HG03520 (cell line): ENCODE measurements around the gene EFCAB9.
"Not testable (repeated sequence)": the region's sequence is repeated elsewhere in the genome, so short reads cannot be mapped to it uniquely, and the experiment has no call there.

Experiments used
- ATAC-seq: cut with Tn5 transposase; IDR thresholded peaks from one replicate; pipeline ENCODE4 v1.9.1; 2021; ENCODE audit warnings: mild to moderate bottlenecking, moderate library complexity; ENCODE audit not compliant: unreplicated experiment

EFCAB9 gene

DNA sequence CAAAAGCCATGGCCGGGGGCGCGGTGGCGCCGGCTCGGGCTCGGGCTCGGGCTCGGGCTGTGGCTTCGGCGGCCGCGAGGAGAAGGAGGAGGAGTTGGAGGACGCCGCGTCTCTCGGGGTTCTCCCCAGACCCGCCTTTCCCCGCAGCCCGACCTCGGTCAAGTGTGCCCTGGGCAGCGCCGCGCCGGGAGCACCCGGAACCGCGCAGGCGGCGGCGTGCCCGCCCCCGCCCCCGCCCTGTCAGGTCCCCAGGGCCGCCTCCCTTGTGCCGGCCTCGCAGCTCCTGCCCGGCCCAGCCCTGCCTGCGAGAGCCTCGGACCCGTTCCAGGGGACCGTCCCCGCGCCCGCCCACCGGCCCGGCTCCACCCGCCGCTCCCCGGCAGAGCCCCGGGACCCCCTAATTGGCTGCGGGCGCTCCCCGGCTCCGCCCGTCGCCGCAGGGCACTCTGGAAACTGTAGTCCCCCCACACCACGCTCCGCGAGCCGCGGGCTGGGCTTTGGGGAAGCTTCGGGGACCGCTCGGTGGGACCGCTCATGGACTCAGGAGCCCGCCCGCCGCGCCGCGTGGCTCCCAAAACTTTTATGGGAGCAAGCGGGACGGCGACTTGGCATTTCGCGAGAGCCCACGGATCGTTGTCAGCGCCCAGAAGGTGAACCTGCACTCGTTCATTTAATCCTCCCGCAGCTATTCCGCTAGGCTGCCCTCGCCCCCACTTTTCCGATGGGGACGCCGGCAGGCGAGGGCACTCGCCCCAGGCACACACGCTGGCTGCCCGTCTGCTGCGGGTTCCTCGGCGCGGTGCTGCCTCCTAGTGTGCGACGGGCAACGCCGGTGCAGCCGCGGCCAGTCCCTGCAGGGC lies 5.7 kb upstream of the EFCAB9 start, which contains the start of gene STK10:
STK10 (minus strand) TSS at position 192 of the 860 bp plus-strand sequence; CDS start at position 10, 182 bp downstream.
- peak; percentile 59 for ATAC-seq

DNA sequence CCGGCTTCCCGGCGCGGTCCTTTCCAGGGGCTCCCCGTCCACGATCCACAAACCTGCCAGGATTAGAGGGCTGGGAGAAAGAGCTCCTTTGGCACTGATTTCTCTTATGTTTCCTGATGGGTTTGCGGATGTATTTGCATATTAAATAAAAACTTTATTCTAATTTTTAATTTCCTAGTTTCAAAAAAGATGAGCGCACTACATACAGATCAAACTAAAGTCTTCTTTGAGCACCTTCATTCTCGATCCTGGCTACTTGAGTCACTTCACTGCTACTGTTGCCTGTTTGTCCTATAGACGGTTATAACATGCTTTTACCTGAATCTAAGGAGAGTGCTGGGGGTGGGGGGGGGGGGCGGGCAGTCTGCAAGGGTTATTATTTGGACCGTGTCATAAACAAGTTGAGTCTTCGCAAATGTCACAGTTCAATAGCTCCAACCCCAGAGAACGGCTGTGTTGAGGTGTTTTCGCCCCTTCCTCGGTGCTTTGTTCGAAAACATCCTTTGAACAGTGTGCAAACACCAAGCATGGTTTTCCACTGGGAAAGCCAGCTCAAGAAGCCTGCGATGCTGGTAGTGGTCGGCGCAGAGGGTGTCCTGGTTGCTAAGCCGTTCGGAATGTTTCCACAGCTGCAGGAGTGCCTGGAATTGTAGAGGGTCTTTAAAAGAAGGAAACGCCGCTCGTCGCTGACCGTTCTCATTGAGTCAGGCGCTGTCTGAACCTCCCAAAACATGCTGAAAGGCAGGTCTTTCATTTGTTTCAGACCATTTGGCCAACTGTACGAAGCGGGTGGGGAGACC lies 4.9 kb upstream of the EFCAB9 start:
- ATAC-seq, result no peak

DNA sequence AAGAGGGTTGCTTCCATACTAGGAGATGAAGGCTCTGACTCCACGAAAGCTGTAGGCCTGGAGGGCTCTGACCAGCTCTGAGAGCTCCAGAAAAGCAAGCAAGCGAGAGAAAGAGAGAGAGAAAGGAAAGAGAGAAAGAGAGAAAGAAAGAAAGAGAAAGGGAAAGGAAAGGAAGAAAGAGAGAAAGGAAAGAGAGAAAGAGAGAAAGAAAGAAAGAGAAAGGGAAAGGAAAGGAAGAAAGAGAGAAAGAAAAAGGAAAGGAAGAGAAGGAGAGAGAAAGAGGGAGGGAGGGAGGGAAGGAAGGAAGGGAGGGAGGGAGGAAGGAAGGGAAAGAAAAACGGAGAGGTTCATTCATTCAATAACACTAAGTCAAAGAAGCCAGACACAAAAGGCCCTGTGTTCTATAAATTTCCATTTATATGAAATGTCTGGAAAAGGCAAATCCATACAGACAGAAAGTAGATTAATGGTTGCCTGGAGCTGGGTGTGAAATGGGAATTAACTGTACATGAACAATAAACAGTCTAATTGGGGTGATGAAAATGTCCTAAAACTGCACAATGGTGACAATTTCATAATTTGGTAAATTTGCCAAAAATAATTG lies 4.2 kb upstream of the EFCAB9 start:
- ATAC-seq, result no peak

DNA sequence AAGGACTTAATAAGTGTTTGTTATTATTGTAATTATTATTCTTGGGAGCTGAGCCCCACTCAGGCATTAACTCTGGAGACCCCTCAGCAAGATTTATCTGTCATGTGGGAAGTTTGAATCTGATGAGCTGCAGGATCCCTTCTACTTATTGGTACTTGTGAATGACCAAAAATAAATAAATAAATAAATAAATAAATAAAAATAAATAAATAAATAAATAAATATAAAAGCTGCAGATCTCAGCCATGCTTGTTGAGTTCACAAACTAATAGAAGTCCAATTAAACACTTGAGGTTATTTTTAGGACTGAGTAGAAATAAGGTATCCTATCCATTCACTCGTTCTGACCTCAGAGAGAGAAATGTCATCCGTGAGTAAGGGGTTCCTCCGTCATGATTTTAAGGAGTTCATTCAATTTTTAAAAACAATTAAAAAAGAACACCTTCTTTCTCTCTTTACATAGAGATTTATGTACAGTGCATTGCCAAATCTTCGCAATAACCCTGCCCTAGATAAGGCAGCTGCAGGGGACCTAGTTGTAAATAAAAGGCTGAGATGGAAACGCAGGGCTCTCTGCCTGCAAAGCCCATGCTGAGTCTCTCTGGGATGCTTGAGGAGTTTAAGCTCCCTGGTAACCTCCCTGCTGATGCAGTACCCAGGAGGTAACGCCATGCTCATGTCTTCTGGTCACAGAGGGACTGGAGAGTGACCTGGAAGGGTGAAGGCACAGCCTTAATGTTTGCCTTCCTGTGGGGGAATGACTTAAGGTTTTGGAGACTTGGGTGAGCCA lies 1.2 kb downstream of the EFCAB9 start:
- no peak for ATAC-seq

DNA sequence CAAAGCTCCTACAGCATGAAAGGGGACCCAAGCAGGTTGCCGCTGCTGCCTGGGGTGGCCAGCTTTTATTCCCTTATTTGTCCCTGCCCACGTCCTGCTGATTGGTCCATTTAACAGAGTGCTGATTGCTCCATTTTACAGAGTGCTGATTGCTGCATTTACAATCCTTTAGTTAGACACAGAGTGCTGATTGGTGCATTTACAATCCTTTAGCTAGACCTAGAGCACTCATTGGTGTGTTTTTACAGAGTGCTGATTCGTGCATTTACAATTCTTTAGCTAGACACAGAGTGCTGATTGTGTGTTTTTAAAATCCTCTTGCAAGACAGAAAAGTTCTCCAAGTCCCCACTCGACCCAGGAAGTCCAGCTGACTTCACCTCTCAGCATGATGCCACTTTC lies 3.8 kb downstream of the EFCAB9 start:
- ATAC-seq, result not testable (repeated sequence)

DNA sequence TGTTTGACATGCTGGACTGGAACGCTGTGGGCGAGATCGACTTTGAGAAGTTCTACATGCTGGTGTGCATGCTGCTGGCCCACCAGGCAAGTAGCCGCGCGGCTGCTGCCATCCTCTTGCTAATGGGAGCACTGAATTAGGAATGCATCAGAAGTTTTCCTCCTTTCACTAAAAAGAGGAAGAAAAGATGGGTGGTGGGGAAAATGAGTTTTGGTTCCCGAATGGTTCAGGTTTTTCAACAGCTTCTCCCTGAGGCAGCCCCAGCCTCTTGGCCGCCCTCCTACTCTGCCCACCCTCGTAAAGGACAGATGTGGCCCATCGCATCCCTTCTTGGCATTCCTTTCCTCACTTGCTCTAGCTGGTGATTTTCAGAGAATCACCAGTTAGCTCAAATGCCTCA lies 5.5 kb downstream of the EFCAB9 start:
- ATAC-seq, result no peak

DNA sequence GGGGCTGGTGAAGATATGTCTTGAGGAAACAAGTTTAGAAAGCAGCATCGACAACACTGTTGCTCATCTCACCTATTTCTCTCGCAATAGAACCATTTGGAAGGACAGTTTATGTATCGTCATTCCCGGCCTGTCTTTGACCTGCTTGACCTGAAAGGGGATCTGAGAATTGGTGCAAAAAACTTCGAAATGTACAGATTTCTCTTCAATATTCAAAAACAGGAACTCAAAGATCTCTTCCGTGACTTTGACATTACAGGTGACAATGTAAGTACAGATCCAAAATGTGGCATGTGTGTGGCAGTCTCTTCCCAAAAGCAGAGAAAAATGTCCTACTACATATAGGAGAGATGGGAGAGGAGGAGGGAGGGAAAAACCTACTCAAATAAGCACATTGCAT lies 6.5 kb downstream of the EFCAB9 start:
- ATAC-seq, result no peak

DNA sequence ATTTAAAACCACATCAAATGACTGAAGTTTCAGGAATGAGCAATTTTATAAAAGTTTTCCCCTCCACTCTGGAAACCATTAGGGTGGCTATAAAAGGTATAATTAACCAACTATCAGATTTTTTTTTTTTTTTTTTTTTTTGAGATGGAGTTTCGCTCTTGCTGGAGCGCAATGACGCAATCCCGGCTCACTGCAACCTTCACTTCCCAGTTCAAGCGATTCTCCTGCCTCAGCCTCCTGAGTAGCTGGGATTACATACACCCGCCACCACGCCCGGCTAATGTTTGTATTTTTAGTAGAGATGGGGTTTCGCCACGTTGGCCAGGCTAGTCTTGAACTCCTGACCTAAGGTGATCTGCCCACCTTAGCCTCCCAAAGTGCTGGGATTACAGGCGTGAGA lies 12.0 kb downstream of the EFCAB9 start:
- ATAC-seq, result not testable (repeated sequence)

DNA sequence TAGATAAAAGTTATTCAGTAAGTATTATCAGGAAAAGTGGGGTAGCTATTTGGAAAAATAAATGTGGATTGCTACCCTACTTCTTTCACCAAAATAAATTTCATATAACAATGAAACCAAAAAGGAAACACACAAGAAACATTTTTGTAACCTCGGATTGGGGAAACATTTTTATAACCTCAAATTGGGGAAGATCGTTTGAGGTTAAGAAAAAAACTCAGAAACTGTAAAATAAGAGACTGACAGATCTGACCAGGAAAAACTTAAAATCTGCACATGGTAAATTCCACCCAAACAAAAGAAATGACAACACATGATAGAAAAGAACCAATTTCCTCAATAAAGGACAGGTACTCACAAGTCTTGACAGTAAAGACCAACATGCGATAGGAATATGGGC lies 13.5 kb downstream of the EFCAB9 start:
- no peak for ATAC-seq

DNA sequence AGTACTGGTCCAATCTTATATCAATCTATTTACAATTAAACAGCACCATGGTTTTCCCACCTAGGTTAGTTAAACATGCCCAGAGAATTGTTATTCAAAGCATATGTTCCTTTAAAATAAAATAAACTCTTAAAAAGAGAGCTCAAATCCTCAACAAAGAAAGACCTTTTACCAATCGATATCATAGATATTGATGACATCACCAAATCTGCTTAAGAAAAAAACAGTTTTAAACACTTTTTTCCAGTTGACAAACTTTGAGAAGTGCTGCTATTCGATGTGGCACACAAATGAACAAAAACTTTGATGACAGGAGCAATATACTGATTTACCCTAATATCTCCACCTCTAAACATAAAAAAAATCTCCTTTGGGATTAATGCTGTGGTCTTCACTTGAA lies 15.7 kb downstream of the EFCAB9 start:
- ATAC-seq, result no peak

DNA sequence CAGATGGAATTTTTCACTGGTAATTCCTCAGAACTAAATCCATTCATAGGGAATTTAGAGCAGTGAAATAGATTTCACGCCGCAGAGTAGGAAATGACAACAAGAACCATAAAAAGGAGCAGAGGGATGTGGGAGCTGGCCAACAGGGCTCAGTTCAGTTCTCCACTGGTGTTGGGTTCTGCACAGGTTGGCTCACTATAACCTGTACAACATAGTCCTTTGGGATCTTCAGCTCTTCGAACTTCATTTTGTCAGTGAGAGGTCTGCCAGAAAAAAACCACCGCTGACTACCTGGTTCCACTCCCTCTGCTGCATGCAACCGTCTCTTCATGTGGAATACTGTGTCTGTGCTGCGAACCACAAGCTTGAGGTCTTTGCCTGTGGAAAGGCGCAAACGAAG lies 17.7 kb downstream of the EFCAB9 start:
- ATAC-seq, result no peak

DNA sequence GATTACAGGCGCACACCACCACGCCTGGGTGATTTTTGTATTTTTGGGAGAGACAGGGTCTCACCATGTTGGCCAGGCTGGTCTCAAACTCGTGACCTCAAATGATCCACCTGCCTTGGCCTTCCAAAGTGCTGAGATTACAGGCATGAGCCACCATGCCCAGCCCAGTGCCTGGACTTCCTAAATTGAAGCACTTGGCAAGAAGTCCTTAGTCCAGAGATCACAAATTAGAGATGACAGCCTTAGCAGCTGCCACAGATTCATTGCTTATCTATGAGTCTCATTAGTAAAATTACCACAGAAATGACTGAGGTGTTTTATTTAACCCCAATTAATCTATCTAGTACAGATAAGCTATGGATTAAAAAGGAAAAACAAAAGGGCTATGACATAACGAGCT lies 19.2 kb downstream of the EFCAB9 start:
- ATAC-seq, result no peak

DNA sequence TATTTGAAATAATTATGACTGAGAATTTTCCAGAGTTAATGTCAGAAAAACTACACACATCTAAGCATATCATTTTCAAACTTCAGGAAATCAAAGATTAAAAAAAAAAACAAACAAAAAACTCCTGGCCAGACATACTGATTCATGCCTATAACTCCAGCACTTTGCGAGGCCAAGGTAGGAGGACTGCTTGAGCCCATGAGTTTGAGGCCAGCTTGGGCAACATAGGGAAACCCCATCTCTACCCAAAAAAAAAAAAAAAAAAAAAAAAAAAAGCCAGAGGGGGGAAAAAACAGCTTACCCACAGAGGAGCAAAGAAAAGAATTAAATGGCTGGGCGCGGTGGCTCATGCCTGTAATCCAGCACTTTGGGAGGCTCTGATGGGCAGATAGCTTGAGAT lies 22.4 kb downstream of the EFCAB9 start:
- no peak for ATAC-seq

DNA sequence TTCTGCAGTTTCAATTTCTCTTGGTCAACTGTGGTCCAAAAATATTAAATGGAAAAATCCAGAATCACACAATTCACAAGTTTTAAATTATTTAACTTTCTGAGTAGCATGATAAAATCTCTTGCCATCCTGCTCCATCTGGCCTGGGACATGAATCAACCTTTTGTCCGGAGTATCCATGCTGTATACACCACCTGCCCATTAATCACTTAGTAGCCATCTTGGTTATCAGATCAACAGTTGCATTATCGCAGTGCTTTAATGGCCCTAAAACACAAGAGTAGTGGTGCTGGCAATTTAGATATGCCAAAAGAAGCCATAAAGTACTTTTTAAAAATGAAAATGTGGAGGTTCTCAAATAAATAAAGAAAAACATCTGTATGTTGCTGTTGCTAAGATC lies 25.3 kb downstream of the EFCAB9 start:
- ATAC-seq, result no peak

DNA sequence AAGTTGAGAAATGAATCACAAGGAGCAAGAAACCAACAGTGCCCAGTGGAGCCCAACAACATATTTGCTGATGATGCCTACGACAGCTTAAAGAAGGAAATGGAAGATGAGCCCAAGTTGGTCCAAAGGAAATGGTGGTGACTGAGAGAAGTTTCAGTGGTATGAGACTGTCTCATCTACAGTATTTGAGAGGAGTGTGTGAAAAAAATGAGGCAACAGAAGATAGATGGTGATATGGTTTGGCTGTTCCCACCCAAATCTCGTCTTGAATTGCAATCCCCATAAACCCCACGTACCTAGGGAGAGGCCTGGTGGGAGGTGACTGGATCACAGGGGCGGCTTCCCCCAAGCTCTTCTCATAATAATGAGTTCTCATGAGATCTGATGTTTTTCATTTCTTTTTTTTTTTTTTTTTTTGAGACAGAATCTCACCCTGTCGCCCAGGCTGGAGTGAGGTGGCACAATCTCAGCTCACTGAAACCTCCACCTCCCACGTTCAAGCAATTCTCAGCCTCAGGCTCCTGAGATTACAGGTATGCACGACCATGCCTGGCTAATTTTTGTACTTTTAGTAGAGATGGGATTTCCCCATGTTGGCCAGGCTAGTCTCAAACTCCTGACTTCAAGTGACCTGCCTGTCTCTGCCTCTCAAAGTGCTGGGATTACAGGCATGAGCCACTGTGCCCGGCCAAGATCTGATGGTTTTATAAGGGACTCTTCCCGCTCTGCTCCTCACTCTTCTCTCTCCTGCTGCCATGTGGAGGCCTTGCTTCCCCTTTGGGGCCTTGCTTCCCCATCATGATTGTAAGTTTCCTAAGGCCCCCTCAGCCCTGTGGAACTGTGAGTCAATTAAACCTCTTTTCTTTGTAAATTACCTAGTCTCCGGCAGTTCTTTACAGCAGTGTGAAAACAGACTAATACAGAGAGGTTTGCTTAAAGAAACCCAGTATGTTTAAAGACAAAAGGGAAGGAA lies 30.2 kb downstream of the EFCAB9 start:
- ATAC-seq, result peak; percentile 59

DNA sequence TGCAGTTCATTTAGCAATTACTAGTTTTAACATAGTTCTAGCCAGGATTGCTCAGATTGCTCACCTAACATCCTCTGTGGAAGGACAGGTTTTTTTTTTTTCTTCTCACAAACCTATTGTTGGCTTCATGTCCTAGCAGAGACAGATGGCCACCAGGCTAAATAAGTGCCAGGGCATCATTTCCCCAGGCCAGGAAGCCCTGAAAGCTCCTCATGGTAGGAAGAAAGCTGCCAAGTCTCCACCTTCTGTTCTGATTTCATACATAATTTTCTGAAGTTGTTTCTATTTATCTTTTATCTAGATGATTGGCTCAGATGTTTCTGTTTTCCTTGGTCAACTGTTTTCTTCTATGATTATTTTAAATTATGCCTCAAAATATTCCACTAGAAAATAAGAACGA lies 31.0 kb downstream of the EFCAB9 start:
- no peak for ATAC-seq

DNA sequence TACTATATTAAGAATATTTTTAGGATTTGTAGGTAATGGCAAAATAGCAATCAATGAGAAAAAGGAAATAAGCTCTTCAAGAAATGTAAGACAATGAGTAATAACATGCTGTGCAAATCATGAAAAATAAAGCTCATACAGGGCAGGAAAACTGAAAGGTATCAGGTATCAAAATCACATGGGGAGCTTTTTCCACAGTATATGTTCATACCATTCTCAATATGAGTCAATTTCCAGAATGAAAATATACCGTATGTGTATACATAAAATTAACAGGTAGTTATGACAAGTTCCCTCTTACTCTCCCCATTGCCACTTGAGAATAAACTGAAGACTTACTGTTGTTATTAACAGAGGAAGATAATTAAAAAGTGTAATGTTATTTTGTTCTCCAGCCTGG lies 35.9 kb downstream of the EFCAB9 start:
- no peak for ATAC-seq

DNA sequence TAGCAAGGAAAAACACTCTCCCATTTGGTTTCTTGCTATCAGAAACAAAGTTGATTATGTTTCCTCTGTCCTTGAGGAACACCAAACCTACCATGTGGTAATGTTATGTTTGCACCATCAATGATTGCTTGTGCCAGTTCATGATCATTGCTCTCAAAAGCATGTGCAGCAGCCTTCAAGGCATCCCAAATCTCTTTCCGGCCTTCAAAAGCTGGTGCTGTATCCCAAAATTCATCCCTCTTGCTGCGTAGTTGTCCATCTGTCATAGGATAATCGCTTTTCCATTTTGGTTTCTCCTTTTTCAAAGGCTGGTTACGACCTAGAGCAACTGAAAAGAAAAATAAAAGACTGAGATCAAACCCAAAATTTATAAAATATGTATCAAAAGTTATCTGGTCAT lies 40.1 kb downstream of the EFCAB9 start:
- ATAC-seq, result no peak

DNA sequence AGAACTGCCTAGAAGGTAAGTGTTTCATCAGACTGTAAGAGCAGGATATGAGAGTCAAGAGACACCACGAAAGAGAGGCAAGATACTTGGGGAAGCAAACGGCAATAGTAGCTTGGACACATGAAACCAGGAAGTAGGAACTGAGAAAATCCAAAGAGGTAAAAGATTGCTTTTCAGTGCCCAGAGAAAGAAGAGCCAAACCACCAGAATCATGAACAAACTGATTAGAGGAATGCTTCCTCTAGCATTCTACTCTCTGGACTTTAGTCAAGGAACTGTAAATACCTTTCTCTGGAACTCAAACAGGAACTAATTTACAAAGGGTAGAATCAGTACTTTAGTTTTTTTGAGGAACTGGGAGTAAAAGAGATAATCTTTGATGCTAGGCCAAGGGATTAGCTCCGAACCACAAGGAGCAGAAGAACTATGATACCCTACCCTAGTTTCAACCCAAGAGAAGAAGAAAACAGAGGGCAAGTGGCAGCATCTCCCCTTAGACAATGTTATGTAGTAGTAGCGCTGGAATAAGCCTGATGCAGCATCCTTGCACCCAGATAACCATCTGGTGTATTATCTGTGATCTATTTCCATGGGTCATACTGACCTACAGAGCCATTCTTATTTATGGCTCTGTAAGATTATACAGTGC lies 41.3 kb downstream of the EFCAB9 start:
- ATAC-seq, result peak; percentile 54
